Suprapubic skin (tissue), 4 donors: Measurements from ENCODE around the gene ALG14. TPM values are rescaled to one million over a fixed set of nuclear protein-coding genes. Genes with fewer than 3 reads are reported as not detected.

ENCODE experiments used
- DNase-seq, 2 donors: peaks; one replicate each; pipeline ENCODE4 v3.0.0-alpha.2; 2019; ENCODE audit warnings: low spot score in 2 of 2
- H3K27ac ChIP-seq: fragments of 200-600 bp; sonication (generic); one replicate; pipeline ENCODE4 v1.5.1; 2019
- H3K27me3 ChIP-seq: fragments of 200-600 bp; sonication (generic); one replicate; pipeline ENCODE4 v1.5.1; 2019
- H3K36me3 ChIP-seq: fragments of 200-600 bp; sonication (generic); one replicate; pipeline ENCODE4 v1.5.1; 2019
- H3K4me1 ChIP-seq: fragments of 200-600 bp; sonication (generic); one replicate; pipeline ENCODE4 v1.5.1; 2019
- H3K4me3 ChIP-seq: fragments of 200-600 bp; sonication (generic); one replicate; pipeline ENCODE4 v1.5.1; 2019; ENCODE audit warnings: mild to moderate bottlenecking
- H3K9me3 ChIP-seq: fragments of 200-600 bp; sonication (generic); one replicate; pipeline ENCODE4 v1.5.1; 2019
- CTCF ChIP-seq, 2 donors: fragments of 200-600 bp in 1 of 2; fragments of 450-650 bp in 1 of 2; sonication (generic) in 1 of 2; IDR thresholded peaks; one replicate each; pipeline ENCODE4 v1.5.1; 2016 to 2019; ENCODE audit warnings: antibody characterized with exemption in 2 of 2, mild to moderate bottlenecking in 1 of 2, moderate library complexity in 1 of 2
- EP300 ChIP-seq: sonication (generic); formaldehyde crosslinking; IDR thresholded peaks from one replicate; pipeline ENCODE4 v1.6.1; 2017; ENCODE audit warnings: antibody characterized with exemption
- POLR2A ChIP-seq, 2 donors: fragments of 450-650 bp; IDR thresholded peaks; one replicate each; pipeline ENCODE4 v1.6.1; 2017; ENCODE audit warnings: antibody characterized with exemption in 2 of 2, mild to moderate bottlenecking in 2 of 2, moderate library complexity in 2 of 2
- POLR2AphosphoS5 ChIP-seq, 3 donors: sonication (generic); formaldehyde crosslinking; IDR thresholded peaks; one replicate each; pipeline ENCODE4 v1.6.1; 2017; ENCODE audit warnings: antibody characterized with exemption in 3 of 3
- WGBS: methylation state at CpG from one replicate; pipeline ENCODE4 v1.1.5; 2018; 5-methylcytosine and 5-hydroxymethylcytosine counted together
- total RNA-seq, 4 donors: library from RNA; depleted of rRNA; stranded (reverse); fragments of >200 nt; gene quantifications; one replicate each; pipeline ENCODE4 v1.1.0, GENCODE V29; 2016

Gene ALG14
- total RNA-seq, 4 donors from 2014 or later = 0.80 to 1.6 (median 1.1) TPM

GRCh38 chr1:95043141-95043980, 29.4 kb downstream of the ALG14 start:
- TF ChIP-seq EP300 (no peak), CTCF (IDR thresholded peaks at IDR 0.05) (peak; percentile 96 to 100), POLR2A (IDR thresholded peaks at IDR 0.05) (no peak), POLR2AphosphoS5 (IDR thresholded peaks at IDR 0.05) (peak in 1 of 3 donors; percentile 62)
- H3K36me3 ChIP-seq = no peaks in the 10 kb centered on the region
- H3K4me3 ChIP-seq = no peak overlapping the region
- peak overlapping the region; percentile 75 for H3K27ac ChIP-seq
- no peaks in the 10 kb centered on the region for H3K9me3 ChIP-seq
- H3K4me1 ChIP-seq = peaks cover 20% of the 10 kb centered on the region
- 30% methylated on average over 11 of the region's 11 CpGs for WGBS
- peak; percentile 90 to 91 for DNase-seq
- no peaks in the 10 kb centered on the region for H3K27me3 ChIP-seq

GRCh38 chr1:95042286-95042685, 30.5 kb downstream of the ALG14 start:
- Histone ChIP-seq H3K36me3 (no peaks in the 10 kb centered on the region), H3K9me3 (no peaks in the 10 kb centered on the region), H3K4me1 (peaks cover 20% of the 10 kb centered on the region), H3K4me3 (peak overlapping the region; percentile 15), H3K27me3 (no peaks in the 10 kb centered on the region), H3K27ac (peak overlapping the region; percentile 75)
- TF ChIP-seq POLR2AphosphoS5 (IDR thresholded peaks at IDR 0.05) (peak in 1 of 3 donors; percentile 16), EP300 (no peak)
- DNase-seq = no peak
- WGBS = 39% methylated on average over 3 of the region's 3 CpGs

GRCh38 chr1:95041491-95042165, 31.1 kb downstream of the ALG14 start:
- Histone ChIP-seq H3K27ac (peak overlapping the region; percentile 75), H3K9me3 (no peaks in the 10 kb centered on the region), H3K36me3 (no peaks in the 10 kb centered on the region), H3K27me3 (no peaks in the 10 kb centered on the region), H3K4me1 (peaks cover 20% of the 10 kb centered on the region), H3K4me3 (peak overlapping the region; percentile 15)
- 20% methylated on average over 2 of the region's 2 CpGs for WGBS
- no peak for DNase-seq
- TF ChIP-seq CTCF (IDR thresholded peaks at IDR 0.05) (peak; percentile 66 to 88), EP300 (no peak)

- Histone ChIP-seq H3K4me1 (peaks cover 20% of the 10 kb centered on the region), H3K27me3 (no peaks in the 10 kb centered on the region), H3K4me3 (no peak overlapping the region), H3K9me3 (no peaks in the 10 kb centered on the region), H3K27ac (no peak overlapping the region), H3K36me3 (no peaks in the 10 kb centered on the region)
- WGBS = 84% methylated on average over 2 of the region's 2 CpGs
- DNase-seq = no peak
- TF ChIP-seq POLR2AphosphoS5 (IDR thresholded peaks at IDR 0.05) (no peak), POLR2A (IDR thresholded peaks at IDR 0.05) (no peak), EP300 (no peak), CTCF (IDR thresholded peaks at IDR 0.05) (no peak)
These were observed 32.7 kb downstream of the ALG14 start for GRCh38 chr1:95040032-95040525.

- Histone ChIP-seq H3K27me3 (no peaks in the 10 kb centered on the region), H3K4me1 (peaks cover 20% of the 10 kb centered on the region), H3K9me3 (no peaks in the 10 kb centered on the region), H3K4me3 (no peak overlapping the region), H3K27ac (no peak overlapping the region), H3K36me3 (no peaks in the 10 kb centered on the region)
- 76% methylated on average over 12 of the region's 12 CpGs for WGBS
- no peak for TF ChIP-seq POLR2A (IDR thresholded peaks at IDR 0.05)
- TF ChIP-seq EP300 = no peak
- no peak for TF ChIP-seq CTCF (IDR thresholded peaks at IDR 0.05)
- TF ChIP-seq POLR2AphosphoS5 (IDR thresholded peaks at IDR 0.05) = no peak
- DNase-seq = no peak
These were observed 33.3 kb downstream of the ALG14 start for GRCh38 chr1:95039360-95040031.
